Measurements from ENCODE around the gene UIMC1.

- TF ChIP-seq CTCF (conservative IDR thresholded peaks at IDR 0.05; ENCODE audit: low read depth, low read length) (no peak), EZH2 (IDR thresholded peaks at IDR 0.05; ENCODE audit: borderline replicate concordance, low read depth, low read length, poor library complexity, severe bottlenecking) (no peak)
Observed at GRCh38 chr5:176888016-176888864, 118.3 kb downstream of the UIMC1 start.

Measured in A673 (cell line).